ENCODE data around the gene AKAP13. TPM values are rescaled to one million over a fixed set of nuclear protein-coding genes. Genes with fewer than 3 reads are reported as not detected.

The AKAP13 gene
- total and polyA plus RNA-seq, 2 of the 8 experiments (the other 6 are each of a cell fraction or from before 2014, with no cell fraction given), result 14.0 to 46.2 TPM

- no peak overlapping the region for H3K9ac ChIP-seq (replicated peaks in 1 of 4; ENCODE audit: extremely low read depth in 1 of 4, low read depth in 3 of 4, low read length in 3 of 4)
- H3K4me3 ChIP-seq (ENCODE audit: extremely low read depth in 1 of 4, insufficient read depth in 2 of 4, low read depth in 3 of 4, low read length in 4 of 4), result no peak overlapping the region
- FAIRE-seq (no peak), DNase-seq (ENCODE audit: low read depth in 1 of 2, low spot score in 2 of 2) (no peak)
- H3K4me1 ChIP-seq (replicated peaks in 1 of 4; ENCODE audit: control insufficient read depth in 3 of 4, insufficient read depth in 4 of 4, low read length in 3 of 4), result peaks cover 5 to 32% (median 21%) of the 10 kb centered on the region in 4 experiments
- H3K23ac ChIP-seq (ENCODE audit: insufficient read length), result no peak overlapping the region
- H3K79me2 ChIP-seq (ENCODE audit: control insufficient read depth in 1 of 2, insufficient read depth in 2 of 2, low read length in 2 of 2), result peaks cover 26 to 92% of the 10 kb centered on the region in 2 experiments
- no peak overlapping the region for H2AFZ ChIP-seq (ENCODE audit: low read length)
- H2BK12ac ChIP-seq (ENCODE audit: low read depth, low read length), result no peak overlapping the region
- CTCF ChIA-PET (ENCODE audit: partially characterized antibody), result interaction anchor here (1.6 to 4.6 kb wide), 8 partner anchors 11 to 69 kb away, joined by 4 to 34 read pairs (median 8); no protein-coding TSS in a partner anchor
- no peak overlapping the region for H3K4me2 ChIP-seq (ENCODE audit: insufficient read depth in 1 of 2, low read depth in 2 of 2, low read length in 2 of 2)
- H4K8ac ChIP-seq (ENCODE audit: extremely low read depth, insufficient read depth, low read length), result no peak overlapping the region
- H3K23me2 ChIP-seq (ENCODE audit: low read depth, low read length), result peaks cover 9% of the 10 kb centered on the region; the same call in 1 of the 2 replicates
- no peak overlapping the region for H4K5ac ChIP-seq (ENCODE audit: insufficient read length, low read depth, low read length)
- no peak overlapping the region for H3K27ac ChIP-seq (ENCODE audit: low read depth, low read length)
- POLR2A ChIA-PET (ENCODE audit: partially characterized antibody), result interaction anchor here (0.5 to 1.1 kb wide), 2 partner anchors 9 to 15 kb away, joined by 4 read pairs; no protein-coding TSS in a partner anchor
- no peaks in the 10 kb centered on the region for H3K27me3 ChIP-seq (replicated peaks in 1 of 4; ENCODE audit: control insufficient read depth in 3 of 4, extremely low read depth in 1 of 4, insufficient read depth in 3 of 4, low read length in 3 of 4)
- WGBS, 2 experiments (ENCODE audit: extremely low coverage in 1 of 2, insufficient coverage in 1 of 2, insufficient read length in 1 of 2, insufficient replicate concordance in 2 of 2, low coverage in 1 of 2, low lambda C conversion rate in 2 of 2, missing lambda C conversion rate in 1 of 2), result 87% methylated on average over 11 of the region's 12 CpGs; no CpG with 5 or more reads in 1 of the 2 experiments
- no peak overlapping the region for H2BK20ac ChIP-seq (ENCODE audit: low read length)
- no peak overlapping the region for H3K18ac ChIP-seq (ENCODE audit: extremely low read depth, low read length)
- no peak overlapping the region for H2BK15ac ChIP-seq (ENCODE audit: low read length)
- H3K14ac ChIP-seq (ENCODE audit: insufficient read length), result no peak overlapping the region
- no peak overlapping the region for H4K91ac ChIP-seq (replicated peaks; ENCODE audit: insufficient read length, low read length)
- H3K4ac ChIP-seq (replicated peaks; ENCODE audit: insufficient read length, low read depth, low read length), result no peak overlapping the region
- H4K20me1 ChIP-seq (replicated peaks in 1 of 2; ENCODE audit: control insufficient read depth in 1 of 2, insufficient read depth in 2 of 2, low read length in 2 of 2), result peaks cover 23 to 36% of the 10 kb centered on the region in 2 experiments
- no peak overlapping the region for H3K56ac ChIP-seq (replicated peaks; ENCODE audit: insufficient read length, low read depth, low read length)
- H3K79me1 ChIP-seq (ENCODE audit: low read depth, low read length), result peaks cover 38% of the 10 kb centered on the region
- no peaks in the 10 kb centered on the region for H3K9me3 ChIP-seq (ENCODE audit: insufficient read depth in 2 of 2, low read depth in 1 of 2, low read length in 1 of 2)
- H2BK5ac ChIP-seq (ENCODE audit: low read depth, low read length), result no peak overlapping the region
- no peak overlapping the region for H2AK5ac ChIP-seq (ENCODE audit: low read depth, low read length)
- no peaks in the 10 kb centered on the region for H3K36me3 ChIP-seq (ENCODE audit: control insufficient read depth in 2 of 4, insufficient read depth in 4 of 4, low read length in 3 of 4)
- H2BK120ac ChIP-seq (replicated peaks; ENCODE audit: low read depth, low read length), result no peak overlapping the region
- TF ChIP-seq YY1 (IDR thresholded peaks at IDR 0.05; ENCODE audit: low read depth, low read length) (no peak), RNF2 (IDR thresholded peaks at IDR 0.05; ENCODE audit: borderline replicate concordance, low read depth, low read length, missing control alignments, poor library complexity, severe bottlenecking) (no peak)
These were observed 408.5 kb downstream of the AKAP13 start for GRCh38 chr15:85788771-85789495.

All from H1 (cell line).